A172 (cell line): ENCODE results near the gene L1CAM. TPM values are rescaled to one million over a fixed set of nuclear protein-coding genes. Genes with fewer than 3 reads are reported as not detected.

ENCODE experiments used
- DNase-seq: peaks from one replicate; pipeline ENCODE4 v3.0.0-alpha.2; 2015; ENCODE audit warnings: low spot score
- total RNA-seq: library from RNA; depleted of rRNA; stranded (reverse); fragments of >200 nt; shearing (Covaris generic); gene quantifications from 2 replicates; pipeline ENCODE4 v1.2.3, GENCODE V29; 2014

The L1CAM gene
- total RNA-seq, 1 experiment from 2014 or later, result 77.7 TPM

DNA sequence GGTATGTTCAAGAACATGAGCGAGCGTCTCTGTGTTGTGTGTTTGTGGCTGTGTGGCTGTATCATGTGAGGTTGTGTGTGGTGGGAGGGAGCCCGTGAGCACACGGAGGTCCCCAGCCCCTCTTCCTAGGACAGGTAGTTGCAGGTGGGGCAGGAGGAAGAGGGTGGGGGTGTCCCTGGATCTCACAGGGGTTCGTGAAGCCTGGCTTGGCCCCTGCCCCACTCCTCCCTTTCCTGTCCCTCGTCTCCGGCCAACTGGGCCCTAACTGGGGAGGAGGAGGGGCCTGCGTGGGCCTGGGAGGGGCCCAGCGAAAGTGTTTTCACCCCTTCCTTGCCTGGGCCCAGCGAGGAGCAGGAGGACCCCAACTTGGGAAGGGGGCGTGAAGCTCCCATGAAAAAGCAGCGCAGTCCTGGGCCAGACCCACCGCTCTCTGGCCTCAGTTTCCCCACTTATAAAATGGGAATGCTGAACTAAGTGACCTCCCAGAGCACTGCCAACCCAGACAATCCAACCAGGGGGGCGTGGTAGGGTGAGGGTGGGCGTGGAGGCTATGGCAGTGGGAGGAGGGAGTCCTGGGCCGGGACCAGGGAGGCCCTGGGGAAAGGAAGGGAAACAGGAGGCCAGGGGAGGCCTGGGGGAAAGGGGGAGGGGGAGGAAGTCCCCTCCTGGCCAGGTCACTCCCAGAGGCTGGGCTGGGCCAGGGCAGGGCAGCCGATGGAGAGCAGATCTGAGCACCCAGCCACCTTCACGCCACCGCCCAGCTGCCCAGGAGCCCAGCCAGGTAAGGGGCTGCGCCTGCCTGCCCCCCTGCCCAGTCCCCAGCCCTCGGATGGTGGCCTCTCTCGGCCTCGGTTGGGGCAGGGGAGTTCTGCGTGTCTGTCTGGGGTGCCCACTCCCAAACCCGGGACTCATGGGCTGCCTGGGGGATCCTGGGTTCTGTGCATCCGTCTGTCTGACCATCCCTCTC, 18.3 kb upstream of the L1CAM start, which contains the start of gene AVPR2:
Gene AVPR2, plus strand, starts transcription at position 683 of the 967 bp plus-strand sequence. CDS start 473 bp downstream, outside the sequence.
- no peak for DNase-seq

GRCh38 chrX:153903238-153903980, 17.4 kb upstream of the L1CAM start:
- DNase-seq, result no peak

DNA sequence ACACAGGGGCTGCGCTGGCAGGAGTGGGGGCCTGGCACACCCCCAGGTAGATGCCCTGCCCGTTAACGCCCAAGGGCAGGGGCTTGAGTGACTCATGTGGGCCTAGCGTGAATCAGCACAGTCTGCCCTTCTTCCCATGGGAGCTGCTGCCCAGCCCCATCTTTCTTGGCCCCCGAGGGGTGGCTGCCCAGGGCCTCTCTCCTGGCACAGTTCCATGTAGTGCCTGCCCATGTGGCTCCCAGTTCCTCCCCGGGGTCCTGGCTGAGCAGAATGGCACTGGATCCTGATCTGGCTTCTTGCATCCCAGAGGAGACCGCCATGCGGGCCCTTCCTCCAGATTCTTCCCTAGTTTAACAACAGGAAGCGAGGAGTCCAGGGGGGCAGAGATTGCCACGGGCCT, 16.4 kb upstream of the L1CAM start:
- DNase-seq, result peak; percentile 79

GRCh38 chrX:153901753-153902140, 15.8 kb upstream of the L1CAM start:
- DNase-seq, result peak; percentile 37

DNA sequence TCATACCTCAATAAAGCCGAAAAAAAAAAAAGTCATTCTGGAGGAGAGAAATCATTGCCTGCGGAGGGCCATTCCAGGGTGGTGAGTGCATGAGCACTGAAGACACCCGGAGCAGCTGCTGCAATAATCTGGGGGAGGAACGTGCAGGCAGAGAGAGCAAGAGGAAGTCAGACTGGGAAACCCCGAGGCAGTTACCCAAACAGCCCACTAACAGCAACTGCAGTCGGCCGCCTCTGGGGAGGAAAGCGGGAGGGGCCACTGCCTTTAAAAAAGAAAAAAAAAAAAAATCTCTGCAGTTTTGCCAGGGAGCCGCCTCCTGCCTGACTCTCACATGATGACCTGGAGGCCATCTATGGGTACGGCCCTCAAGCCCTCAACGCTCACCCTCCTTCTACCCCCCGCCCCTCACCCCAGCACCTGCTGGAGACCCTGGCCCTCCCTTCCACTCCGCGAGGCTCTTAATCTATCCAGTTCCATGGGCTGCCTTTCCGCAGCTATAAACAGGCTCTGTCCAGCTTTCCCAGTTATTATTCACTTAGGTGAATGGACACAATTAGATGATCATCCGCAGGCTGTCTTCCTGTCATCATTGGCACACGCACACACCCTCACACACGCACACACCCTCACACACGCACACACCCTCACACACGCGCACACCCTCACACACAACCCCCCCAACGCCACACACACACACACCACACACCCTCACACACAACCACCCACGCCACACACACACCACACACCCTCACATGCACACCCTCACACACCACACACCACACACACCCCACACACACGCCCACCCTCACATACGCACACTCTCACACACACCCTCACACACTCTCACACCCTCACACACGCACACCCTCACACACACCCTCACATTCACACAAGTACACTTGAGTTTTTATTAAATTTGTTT, 15.1 kb upstream of the L1CAM start:
- peak; percentile 94 for DNase-seq

DNA sequence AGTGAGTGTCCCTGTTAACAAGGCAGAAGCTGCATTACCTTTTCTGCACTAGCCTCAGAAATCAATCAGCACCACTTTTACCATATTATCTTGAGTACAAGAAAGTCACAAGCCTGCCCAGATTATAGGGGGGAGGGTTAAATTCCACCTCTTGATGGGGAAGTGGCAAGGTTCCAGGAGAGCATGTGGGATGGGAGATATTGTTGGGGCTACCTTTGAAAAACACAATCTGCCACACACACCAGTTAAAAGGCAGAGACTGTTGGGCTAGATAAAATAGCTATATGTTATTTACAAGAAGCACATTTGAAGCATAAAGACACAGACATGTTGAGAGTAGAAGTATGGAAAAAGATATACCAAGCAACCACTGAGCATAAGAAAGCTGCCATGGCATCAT, 11.9 kb upstream of the L1CAM start:
- no peak for DNase-seq

- no peak for DNase-seq
Measured at GRCh38 chrX:153889123-153889522, 3.1 kb upstream of the L1CAM start.

GRCh38 chrX:153888344-153888743, 2.4 kb upstream of the L1CAM start:
- DNase-seq, result no peak

- no peak for DNase-seq
Measured at GRCh38 chrX:153887385-153887784, 1.4 kb upstream of the L1CAM start.

DNA sequence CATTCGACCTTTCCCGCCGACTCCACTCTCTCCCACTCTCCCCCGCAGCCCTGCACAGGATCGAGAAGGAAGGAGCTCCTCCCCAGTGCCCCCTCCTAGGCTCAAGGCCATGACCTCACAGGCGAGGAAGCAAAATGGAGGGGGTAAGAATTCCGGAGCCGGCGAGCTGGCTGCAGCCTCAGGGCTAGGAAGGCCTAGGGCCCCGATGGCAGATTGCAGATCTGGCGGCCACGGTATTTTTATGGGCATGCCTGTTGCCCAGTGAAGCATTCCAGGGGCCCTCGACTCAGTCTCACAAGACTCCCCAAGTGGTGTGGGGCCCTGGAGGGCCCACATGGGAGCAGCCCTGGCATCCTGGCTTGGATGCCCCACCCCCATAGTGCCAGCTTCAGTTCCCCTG, 942 bp upstream of the L1CAM start:
- DNase-seq, result peak; percentile 70

GRCh38 chrX:153885208-153885787, 675 bp downstream of the L1CAM start:
- no peak for DNase-seq

DNA sequence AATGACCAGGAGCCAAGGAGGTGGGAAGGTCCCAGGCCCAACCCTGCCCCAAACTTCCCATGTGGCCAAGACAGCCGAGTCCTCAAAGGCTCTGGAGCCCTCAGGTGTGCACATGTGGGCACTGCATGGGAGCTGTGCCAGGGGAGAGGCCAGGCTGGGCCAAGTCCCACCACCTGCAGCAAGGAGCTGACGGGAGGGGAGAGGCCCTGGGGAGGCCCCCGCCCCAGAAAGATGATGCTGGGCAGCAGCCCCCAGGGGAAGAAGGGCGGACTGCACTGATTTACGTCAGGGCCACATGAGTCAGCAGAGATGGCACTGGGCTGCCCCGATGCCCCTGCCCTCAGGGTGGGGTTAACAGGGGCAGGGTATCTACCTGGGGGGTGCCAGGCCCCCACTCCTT, 1.4 kb downstream of the L1CAM start:
- DNase-seq, result peak; percentile 22

- no peak for DNase-seq
Measured at GRCh38 chrX:153884136-153884535, 1.8 kb downstream of the L1CAM start.

DNA sequence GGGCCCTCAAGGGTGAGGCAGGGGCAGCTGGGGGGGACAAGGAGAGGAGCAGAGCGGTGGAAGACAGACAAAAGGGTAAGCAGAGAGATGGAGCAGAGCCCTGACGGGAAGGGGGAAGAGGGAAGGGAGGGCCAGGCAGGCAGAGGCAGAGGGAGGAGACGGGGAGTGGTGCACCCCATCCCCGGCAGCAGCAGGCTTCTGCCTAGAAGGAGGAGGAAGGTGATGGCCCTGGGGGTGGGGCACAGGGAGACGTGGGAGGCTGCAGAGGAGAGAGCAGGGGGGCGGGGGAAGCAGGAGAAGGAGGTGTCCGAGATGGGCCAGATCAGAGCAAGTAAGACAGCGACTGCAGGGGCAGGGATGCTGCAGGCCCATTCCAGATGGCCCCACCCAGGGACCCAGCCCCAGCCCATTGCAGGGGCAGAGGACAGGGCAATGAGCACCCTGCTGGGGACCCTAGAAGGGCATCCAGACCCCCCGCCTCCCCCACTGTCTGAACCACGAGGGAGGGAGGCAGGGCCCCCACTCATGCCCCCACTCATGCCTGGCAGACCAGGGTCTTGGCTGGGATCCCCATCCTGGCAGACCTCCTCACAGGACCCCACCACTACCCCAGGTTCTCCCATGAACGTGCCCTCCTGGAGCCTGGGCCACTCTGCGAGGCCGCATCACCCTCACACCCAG, 2.7 kb downstream of the L1CAM start:
- no peak for DNase-seq

DNA sequence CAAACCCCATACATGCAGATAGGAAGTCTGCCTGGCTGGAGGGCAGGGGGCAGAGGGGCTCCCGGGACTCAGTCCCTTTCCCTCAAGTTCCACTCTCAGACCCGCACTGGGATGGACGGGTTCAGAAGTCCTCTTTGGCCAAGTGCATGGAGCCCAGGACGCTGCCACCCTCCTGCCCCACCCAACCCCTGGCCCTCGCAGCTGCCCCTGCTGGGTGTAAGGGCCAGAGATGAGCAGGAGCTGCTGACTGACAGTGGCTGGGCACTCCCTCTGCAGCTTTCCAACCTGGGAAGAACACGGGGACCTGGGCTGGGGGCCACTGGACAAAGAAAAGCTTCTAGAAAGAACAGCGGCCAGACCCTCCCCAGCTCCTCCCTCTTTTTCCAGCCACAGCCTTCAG, 3.4 kb downstream of the L1CAM start:
- no peak for DNase-seq

DNA sequence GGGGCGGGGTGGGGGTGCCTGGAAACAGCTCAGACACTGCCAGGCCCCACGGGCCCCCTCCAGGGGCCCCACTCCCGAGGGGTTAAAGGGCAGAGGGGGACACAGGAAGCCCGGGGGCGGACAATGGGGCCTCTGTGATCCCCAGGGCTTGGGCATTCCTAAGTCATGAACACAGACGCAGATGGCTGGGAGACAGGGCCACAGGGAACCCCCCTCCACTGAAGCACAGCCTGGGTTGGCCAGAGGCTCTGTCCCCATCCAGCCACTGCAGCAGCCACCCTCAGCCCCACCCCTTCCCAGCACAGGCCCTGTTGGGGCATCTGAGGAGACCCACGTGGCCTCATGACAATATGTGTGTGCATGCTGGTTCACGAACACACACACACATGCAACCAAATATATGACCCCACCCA, 3.9 kb downstream of the L1CAM start:
- peak; percentile 66 for DNase-seq

GRCh38 chrX:153881281-153881680, 4.7 kb downstream of the L1CAM start:
- no peak for DNase-seq

GRCh38 chrX:153880440-153880815, 5.5 kb downstream of the L1CAM start:
- DNase-seq, result no peak

- DNase-seq, result no peak
Measured at GRCh38 chrX:153879741-153880439, 6.1 kb downstream of the L1CAM start.
